Astrocyte (in vitro differentiated cells and primary cell): ENCODE measurements around the gene GUCA1A. TPM values are rescaled to one million over a fixed set of nuclear protein-coding genes. Genes with fewer than 3 reads are reported as not detected.

ENCODE experiments used
- DNase-seq: peaks from one replicate; pipeline ENCODE4 v3.0.0-alpha.2; 2010; ENCODE audit warnings: low read depth
- FAIRE-seq: peaks from 2 replicates; lab custom pipeline; 2011; peaks lifted over from hg19 to GRCh38; lab: Jason Lieb, UNC
- H2AFZ ChIP-seq: 2 replicates; pipeline ENCODE4 v1.6.0; 2012; ENCODE audit warnings: low read depth, low read length, inconsistent platforms
- H3K27ac ChIP-seq: 2 replicates; pipeline ENCODE4 v1.5.1; 2011; ENCODE audit warnings: low read depth, low read length, inconsistent platforms
- H3K27me3 ChIP-seq: 2 replicates; pipeline ENCODE4 v1.6.0; 2011; ENCODE audit warnings: low read length, inconsistent platforms; ENCODE audit not compliant: insufficient read depth
- H3K36me3 ChIP-seq: 2 replicates; pipeline ENCODE4 v1.5.1; 2011; ENCODE audit warnings: low read length, inconsistent platforms; ENCODE audit not compliant: insufficient read depth
- H3K4me1 ChIP-seq: 2 replicates; pipeline ENCODE4 v1.5.1; 2011; ENCODE audit warnings: low read length, inconsistent platforms; ENCODE audit not compliant: insufficient read depth
- H3K4me2 ChIP-seq: 2 replicates; pipeline ENCODE4 v1.6.0; 2012; ENCODE audit warnings: low read length, inconsistent platforms
- H3K4me3 ChIP-seq: 2 replicates; pipeline ENCODE4 v1.5.1; 2011; ENCODE audit warnings: low read depth, mild to moderate bottlenecking, low read length, inconsistent platforms; ENCODE audit not compliant: insufficient read depth
- H3K79me2 ChIP-seq: 2 replicates; pipeline ENCODE4 v1.6.0; 2012; ENCODE audit warnings: mild to moderate bottlenecking, low read length, inconsistent platforms; ENCODE audit not compliant: insufficient read depth
- H3K9ac ChIP-seq: 2 replicates; pipeline ENCODE4 v1.6.0; 2012; ENCODE audit warnings: mild to moderate bottlenecking, low read length, inconsistent platforms
- H3K9me3 ChIP-seq: 2 replicates; pipeline ENCODE4 v1.5.1; 2012; ENCODE audit warnings: low read depth, mild to moderate bottlenecking, low read length, inconsistent platforms; ENCODE audit not compliant: insufficient read depth
- H4K20me1 ChIP-seq: 2 replicates; pipeline ENCODE4 v1.6.0; 2012; ENCODE audit warnings: low read length, inconsistent platforms; ENCODE audit not compliant: insufficient read depth
- H3K27ac Mint-ChIP-seq: one replicate; pipeline ENCODE4 v1.8.0; 2021; ENCODE audit warnings: mild to moderate bottlenecking, mixed read lengths; ENCODE audit not compliant: unreplicated experiment
- H3K27me3 Mint-ChIP-seq: one replicate; pipeline ENCODE4 v1.8.0; 2021; ENCODE audit warnings: low read depth, mixed read lengths; ENCODE audit not compliant: unreplicated experiment
- H3K36me3 Mint-ChIP-seq: one replicate; pipeline ENCODE4 v1.8.0; 2021; ENCODE audit warnings: low read depth, mixed read lengths; ENCODE audit not compliant: unreplicated experiment
- H3K4me1 Mint-ChIP-seq: one replicate; pipeline ENCODE4 v1.8.0; 2021; ENCODE audit warnings: low read depth, mixed read lengths; ENCODE audit not compliant: unreplicated experiment
- H3K4me3 Mint-ChIP-seq: one replicate; pipeline ENCODE4 v1.8.0; 2021; ENCODE audit warnings: mild to moderate bottlenecking, moderate library complexity, mixed read lengths; ENCODE audit not compliant: unreplicated experiment
- H3K9me3 Mint-ChIP-seq: one replicate; pipeline ENCODE4 v1.8.0; 2021; ENCODE audit warnings: mild to moderate bottlenecking, mixed read lengths; ENCODE audit not compliant: unreplicated experiment
- CTCF ChIP-seq: IDR thresholded peaks from 2 replicates; pipeline ENCODE4 v1.5.1; 2011; ENCODE audit warnings: low read depth, mild to moderate bottlenecking, inconsistent platforms, low read length, moderate library complexity; ENCODE audit not compliant: insufficient read depth
- EZH2 ChIP-seq: IDR thresholded peaks from 2 replicates; pipeline ENCODE4 v1.6.1; 2012; ENCODE audit warnings: mild to moderate bottlenecking, low read length, inconsistent platforms; ENCODE audit not compliant: insufficient read depth
- total RNA-seq: library from RNA; stranded (reverse); gene quantifications from 2 replicates; pipeline ENCODE4 v1.2.1, GENCODE V29; 2021

GUCA1A gene
- total RNA-seq, 1 donor from 2014 or later = 0.45 TPM

GRCh38 chr6:42184475-42184874 is 11.3 kb downstream of the GUCA1A start:
- H3K9ac ChIP-seq = no peak overlapping the region
- no peaks in the 10 kb centered on the region for H3K4me1 Mint-ChIP-seq
- TF ChIP-seq EZH2 (no peak), CTCF (no peak)
- no peaks in the 10 kb centered on the region for H3K4me1 ChIP-seq
- DNase-seq (no peak), FAIRE-seq (no peak)
- H3K27ac Mint-ChIP-seq = no peak overlapping the region
- no peak overlapping the region for H3K4me3 ChIP-seq
- peaks cover 12% of the 10 kb centered on the region for H3K27me3 Mint-ChIP-seq
- no peak overlapping the region for H3K4me2 ChIP-seq
- peaks cover 11% of the 10 kb centered on the region for H3K36me3 Mint-ChIP-seq
- H3K27me3 ChIP-seq = no peaks in the 10 kb centered on the region
- no peaks in the 10 kb centered on the region for H3K79me2 ChIP-seq
- no peak overlapping the region for H3K27ac ChIP-seq
- H3K36me3 ChIP-seq = no peaks in the 10 kb centered on the region
- no peaks in the 10 kb centered on the region for H4K20me1 ChIP-seq
- H3K9me3 ChIP-seq = no peaks in the 10 kb centered on the region
- no peaks in the 10 kb centered on the region for H3K9me3 Mint-ChIP-seq
- no peak overlapping the region for H3K4me3 Mint-ChIP-seq
- H2AFZ ChIP-seq = no peak overlapping the region

- Histone ChIP-seq H3K27ac (no peak overlapping the region), H3K36me3 (no peaks in the 10 kb centered on the region), H3K79me2 (no peaks in the 10 kb centered on the region), H3K9ac (no peak overlapping the region), H2AFZ (no peak overlapping the region), H3K9me3 (no peaks in the 10 kb centered on the region), H4K20me1 (no peaks in the 10 kb centered on the region), H3K4me3 (no peak overlapping the region), H3K4me1 (peaks cover 2% of the 10 kb centered on the region), H3K27me3 (no peaks in the 10 kb centered on the region), H3K4me2 (no peak overlapping the region)
- FAIRE-seq = no peak
- H3K4me1 Mint-ChIP-seq = peaks cover 3% of the 10 kb centered on the region
- peaks cover 11% of the 10 kb centered on the region for H3K36me3 Mint-ChIP-seq
- H3K27ac Mint-ChIP-seq = no peak overlapping the region
- peaks cover 12% of the 10 kb centered on the region for H3K27me3 Mint-ChIP-seq
- no peak for DNase-seq
- H3K9me3 Mint-ChIP-seq = no peaks in the 10 kb centered on the region
- H3K4me3 Mint-ChIP-seq = no peak overlapping the region
- TF ChIP-seq EZH2 (no peak), CTCF (no peak)
Measured at GRCh38 chr6:42185597-42185996, 12.4 kb downstream of the GUCA1A start.

GRCh38 chr6:42188406-42188805 is 15.2 kb downstream of the GUCA1A start:
- no peak overlapping the region for H3K4me3 ChIP-seq
- peaks cover 23% of the 10 kb centered on the region for H3K4me1 Mint-ChIP-seq
- FAIRE-seq = no peak

More at GRCh38 chr6:42188406-42188805, 15.2 kb downstream of the GUCA1A start:
- Histone ChIP-seq H3K36me3 (no peaks in the 10 kb centered on the region), H3K4me2 (no peak overlapping the region), H3K79me2 (no peaks in the 10 kb centered on the region), H3K27me3 (no peaks in the 10 kb centered on the region), H3K4me1 (peaks cover 9% of the 10 kb centered on the region), H2AFZ (no peak overlapping the region), H3K27ac (no peak overlapping the region), H3K9ac (no peak overlapping the region), H4K20me1 (no peaks in the 10 kb centered on the region), H3K9me3 (no peaks in the 10 kb centered on the region)
- H3K27ac Mint-ChIP-seq = no peak overlapping the region
- peaks cover 9% of the 10 kb centered on the region for H3K27me3 Mint-ChIP-seq
- DNase-seq = no peak
- H3K9me3 Mint-ChIP-seq = no peaks in the 10 kb centered on the region
- H3K4me3 Mint-ChIP-seq = no peak overlapping the region
- no peak for TF ChIP-seq CTCF
- TF ChIP-seq EZH2 = no peak
- peaks cover 11% of the 10 kb centered on the region for H3K36me3 Mint-ChIP-seq
